Breast epithelium (tissue), 4 donors: ENCODE measurements around the gene PKHD1. TPM values are rescaled to one million over a fixed set of nuclear protein-coding genes. Genes with fewer than 3 reads are reported as not detected.

Experiments
- DNase-seq, 2 donors: peaks; one replicate each; pipeline ENCODE4 v3.0.0-alpha.2; 2019; ENCODE audit warnings: low spot score in 2 of 2
- H3K27ac ChIP-seq, 2 donors: fragments of 200-600 bp; sonication (generic) in 1 of 2; one replicate each; pipeline ENCODE4 v1.5.1; 2016 to 2019; ENCODE audit warnings: mild to moderate bottlenecking in 1 of 2
- H3K27me3 ChIP-seq, 2 donors: fragments of 200-600 bp; sonication (generic) in 1 of 2; one replicate each; pipeline versions ENCODE4 v1.5.1 to v1.6.0; 2017 to 2019; ENCODE audit warnings: control low read depth in 1 of 2, mild to moderate bottlenecking in 1 of 2
- H3K36me3 ChIP-seq: fragments of 200-600 bp; one replicate; pipeline ENCODE4 v1.5.1; 2019
- H3K4me1 ChIP-seq, 2 donors: fragments of 200-600 bp; sonication (generic); one replicate each; pipeline ENCODE4 v1.5.1; 2016 to 2019; ENCODE audit warnings: control low read depth in 1 of 2
- H3K4me3 ChIP-seq, 3 donors: fragments of 200-600 bp; sonication (generic); 1 replicate in 2 of 3; 2 replicates in 1 of 3; pipeline ENCODE4 v1.5.1; 2016 to 2019; ENCODE audit warnings: mild to moderate bottlenecking in 3 of 3, moderate library complexity in 2 of 3
- H3K9me3 ChIP-seq, 2 donors: fragments of 200-600 bp; sonication (generic) in 1 of 2; one replicate each; pipeline ENCODE4 v1.5.1; 2016 to 2019; ENCODE audit warnings: control low read depth in 1 of 2
- CTCF ChIP-seq, 3 donors: fragments of 450-650 bp; IDR thresholded peaks; one replicate each; pipeline ENCODE4 v1.5.1; 2016 to 2017; ENCODE audit warnings: antibody characterized with exemption in 3 of 3, mild to moderate bottlenecking in 3 of 3, moderate library complexity in 3 of 3
- POLR2A ChIP-seq: fragments of 450-650 bp; IDR thresholded peaks from one replicate; pipeline ENCODE4 v1.6.1; 2016; ENCODE audit warnings: antibody characterized with exemption, mild to moderate bottlenecking, moderate library complexity
- POLR2AphosphoS5 ChIP-seq, 3 donors: sonication (generic); formaldehyde crosslinking; IDR thresholded peaks; one replicate each; pipeline ENCODE4 v1.6.1; 2017; ENCODE audit warnings: antibody characterized with exemption in 3 of 3
- intact Hi-C: fragments of 100-400 bp; cut with DNase I; formaldehyde crosslinking; loops from one replicate; pipeline ENCODE4 v1.15.1; 2023; ENCODE audit warnings: low total_unique reads
- total RNA-seq, 3 donors: library from RNA; depleted of rRNA; stranded (reverse); fragments of >200 nt; gene quantifications; one replicate each; pipeline ENCODE4 v1.1.0, GENCODE V29; 2016

PKHD1 gene
- total RNA-seq, 3 donors from 2014 or later: 0.44 to 1.1 (median 0.66) TPM

GRCh38 chr6:51578362-51578761 is 509.1 kb downstream of the PKHD1 start:
- H3K4me3 ChIP-seq: no peak overlapping the region
- DNase-seq: no peak
- no peak overlapping the region for H3K27ac ChIP-seq
- no peak for TF ChIP-seq POLR2A
- no peak for TF ChIP-seq CTCF (IDR thresholded peaks at IDR 0.05)
- intact Hi-C loops: no loop called here
- H3K36me3 ChIP-seq: no peaks in the 10 kb centered on the region
- H3K9me3 ChIP-seq: peaks cover 0 to 17% of the 10 kb centered on the region in 2 donors
- no peaks in the 10 kb centered on the region for H3K4me1 ChIP-seq
- no peaks in the 10 kb centered on the region for H3K27me3 ChIP-seq

GRCh38 chr6:51574040-51574439 is 513.4 kb downstream of the PKHD1 start:
- DNase-seq: no peak
- Histone ChIP-seq H3K4me1 (no peaks in the 10 kb centered on the region), H3K36me3 (no peaks in the 10 kb centered on the region), H3K27me3 (no peaks in the 10 kb centered on the region), H3K4me3 (no peak overlapping the region), H3K9me3 (peaks cover 0 to 11% of the 10 kb centered on the region in 2 donors), H3K27ac (no peak overlapping the region)
- TF ChIP-seq POLR2A (no peak), CTCF (IDR thresholded peaks at IDR 0.05) (no peak)
- intact Hi-C loops: no loop called here

- Histone ChIP-seq H3K36me3 (no peaks in the 10 kb centered on the region), H3K27ac (no peak overlapping the region), H3K4me1 (no peaks in the 10 kb centered on the region), H3K27me3 (no peaks in the 10 kb centered on the region), H3K9me3 (peaks cover 0 to 11% of the 10 kb centered on the region in 2 donors), H3K4me3 (no peak overlapping the region)
- intact Hi-C loops: no loop called here
- no peak for DNase-seq
- no peak for TF ChIP-seq CTCF (IDR thresholded peaks at IDR 0.05)
- no peak for TF ChIP-seq POLR2A
- TF ChIP-seq POLR2AphosphoS5 (IDR thresholded peaks at IDR 0.05): no peak
Observed at GRCh38 chr6:51571168-51571567, 516.2 kb downstream of the PKHD1 start.

GRCh38 chr6:51570168-51570921 is 517.1 kb downstream of the PKHD1 start:
- no peak for DNase-seq
- no peaks in the 10 kb centered on the region for H3K36me3 ChIP-seq
- H3K9me3 ChIP-seq: peaks cover 0 to 11% of the 10 kb centered on the region in 2 donors
- H3K27ac ChIP-seq: no peak overlapping the region
- TF ChIP-seq POLR2A (no peak), CTCF (IDR thresholded peaks at IDR 0.05) (no peak), POLR2AphosphoS5 (IDR thresholded peaks at IDR 0.05) (no peak)
- intact Hi-C loops: no loop called here
- no peaks in the 10 kb centered on the region for H3K27me3 ChIP-seq
- no peaks in the 10 kb centered on the region for H3K4me1 ChIP-seq
- H3K4me3 ChIP-seq: no peak overlapping the region

- TF ChIP-seq POLR2AphosphoS5 (IDR thresholded peaks at IDR 0.05) (no peak), CTCF (IDR thresholded peaks at IDR 0.05) (no peak), POLR2A (no peak)
- Histone ChIP-seq H3K27ac (no peak overlapping the region), H3K4me3 (no peak overlapping the region), H3K36me3 (no peaks in the 10 kb centered on the region), H3K27me3 (no peaks in the 10 kb centered on the region), H3K9me3 (peaks cover 0 to 11% of the 10 kb centered on the region in 2 donors), H3K4me1 (no peaks in the 10 kb centered on the region)
- DNase-seq: no peak
- intact Hi-C loops: no loop called here
Observed at GRCh38 chr6:51569594-51569993, 517.8 kb downstream of the PKHD1 start.
